ENCODE measurements around the gene IMP3. TPM values are rescaled to one million over a fixed set of nuclear protein-coding genes. Genes with fewer than 3 reads are reported as not detected.

Gene IMP3
- total RNA-seq, 1 experiment from 2014 or later = 79.9 TPM

DNA sequence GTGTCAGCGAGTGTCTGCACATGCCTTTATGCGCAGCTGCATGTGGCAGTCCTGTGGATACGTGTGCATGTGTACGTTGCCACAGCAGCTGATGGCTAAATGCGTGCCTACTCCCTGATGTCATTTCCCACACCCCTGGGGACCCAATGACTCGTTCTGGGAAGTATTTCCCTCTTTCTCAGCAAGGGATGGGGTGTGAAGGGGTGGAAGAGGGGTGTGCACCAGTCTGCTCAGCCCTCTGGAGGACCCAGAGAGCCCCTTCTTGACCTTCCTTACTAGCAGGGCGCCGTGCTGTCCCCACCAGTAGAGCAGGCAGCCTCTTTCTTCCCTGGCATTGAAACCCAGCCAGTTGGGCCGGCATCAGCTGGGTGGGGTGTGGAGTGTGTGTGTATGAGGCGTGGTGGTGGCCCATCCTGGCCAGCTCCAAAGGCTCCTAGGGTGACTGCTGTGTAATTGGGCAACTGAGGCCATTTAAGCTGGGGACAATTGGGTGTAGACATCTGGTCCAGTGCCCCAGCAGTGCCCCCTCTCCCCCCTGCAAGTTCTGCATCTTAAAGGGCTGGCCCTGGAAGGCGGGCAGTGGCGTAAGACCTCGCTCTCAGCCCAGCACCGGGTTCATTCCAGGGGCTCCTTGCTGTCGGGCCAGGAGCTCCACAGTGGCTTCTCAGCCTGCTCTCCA, 26.9 kb upstream of the IMP3 start:
- Histone ChIP-seq H3K27me3 (ENCODE audit: insufficient read depth, low read length) (no peaks in the 10 kb centered on the region), H3K9me2 (ENCODE audit: insufficient read depth) (no peaks in the 10 kb centered on the region), H2AFZ (ENCODE audit: low read depth, low read length, poor library complexity, severe bottlenecking) (no peak overlapping the region), H3K4me2 (ENCODE audit: low read length) (peak overlapping the region; percentile 86), H3K9me3 (ENCODE audit: control insufficient read depth in 1 of 2, insufficient read depth in 1 of 2, low read depth in 1 of 2, low read length in 2 of 2) (no peaks in the 10 kb centered on the region), H3K9ac (ENCODE audit: low read length) (peak overlapping the region; percentile 80), H3K27ac (ENCODE audit: low read depth, low read length) (peak overlapping the region; percentile 53), H4K20me1 (ENCODE audit: insufficient read depth) (no peaks in the 10 kb centered on the region), H3K4me3 (replicated peaks in 1 of 2; ENCODE audit: low read depth in 1 of 2, low read length in 2 of 2) (peak overlapping the region in 1 of 2 experiments; percentile 13; a peak in 1 of 4 replicates), H3K36me3 (ENCODE audit: control insufficient read depth in 1 of 2, insufficient read depth in 2 of 2, low read length in 2 of 2) (no peaks in the 10 kb centered on the region), H3K79me2 (ENCODE audit: insufficient read depth, low read length) (no peaks in the 10 kb centered on the region), H3K4me1 (ENCODE audit: control insufficient read depth in 1 of 2, insufficient read depth in 2 of 2, low read length in 2 of 2) (peaks cover 53 to 85% of the 10 kb centered on the region in 2 experiments)
- DNase-seq (ENCODE audit: low read depth, low spot score) (peak; percentile 91), ATAC-seq (peak; percentile 62)
- intact Hi-C loops (cut with micrococcal nuclease) = loop anchor here (5.0 kb wide), 2 partner anchors 40 to 300 kb away; partner anchors contain the start of genes MAN2C1 and SNUPN
- ChIA-PET POLR2A (no interaction called here), RAD21 (ENCODE audit: low non-redundant PET in 1 of 2, low total read pairs in 2 of 2, uncharacterized antibody in 2 of 2, unreplicated experiment in 2 of 2) (interaction anchor here in 1 of 2 experiments (0.7 kb wide), 1 partner anchor 299 kb away, joined by 3 read pairs; no protein-coding TSS in a partner anchor), CTCF (interaction anchor here (0.7 to 1.1 kb wide), 3 partner anchors 19 to 299 kb away, joined by 3 to 4 read pairs (median 3); partner anchors contain the start of gene IMP3)
- TF ChIP-seq POLR2AphosphoS5 (IDR thresholded peaks at IDR 0.05; ENCODE audit: low read depth, low read length) (peak; percentile 71), SIN3A (IDR thresholded peaks at IDR 0.05; ENCODE audit: low read depth) (no peak), YY1 (IDR thresholded peaks at IDR 0.05; ENCODE audit: extremely low read depth, insufficient replicate concordance, low read depth, low read length) (peak; percentile 17)
- TF ChIP-seq, protein P1, sequence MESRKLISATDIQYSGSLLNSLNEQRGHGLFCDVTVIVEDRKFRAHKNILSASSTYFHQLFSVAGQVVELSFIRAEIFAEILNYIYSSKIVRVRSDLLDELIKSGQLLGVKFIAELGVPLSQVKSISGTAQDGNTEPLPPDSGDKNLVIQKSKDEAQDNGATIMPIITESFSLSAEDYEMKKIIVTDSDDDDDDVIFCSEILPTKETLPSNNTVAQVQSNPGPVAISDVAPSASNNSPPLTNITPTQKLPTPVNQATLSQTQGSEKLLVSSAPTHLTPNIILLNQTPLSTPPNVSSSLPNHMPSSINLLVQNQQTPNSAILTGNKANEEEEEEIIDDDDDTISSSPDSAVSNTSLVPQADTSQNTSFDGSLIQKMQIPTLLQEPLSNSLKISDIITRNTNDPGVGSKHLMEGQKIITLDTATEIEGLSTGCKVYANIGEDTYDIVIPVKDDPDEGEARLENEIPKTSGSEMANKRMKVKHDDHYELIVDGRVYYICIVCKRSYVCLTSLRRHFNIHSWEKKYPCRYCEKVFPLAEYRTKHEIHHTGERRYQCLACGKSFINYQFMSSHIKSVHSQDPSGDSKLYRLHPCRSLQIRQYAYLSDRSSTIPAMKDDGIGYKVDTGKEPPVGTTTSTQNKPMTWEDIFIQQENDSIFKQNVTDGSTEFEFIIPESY (IDR thresholded peaks at IDR 0.05; ENCODE audit: extremely low read depth, insufficient replicate concordance, low read length) = peak; percentile 80
- no TSS peak for BruUV-seq (replicated peaks)

DNA sequence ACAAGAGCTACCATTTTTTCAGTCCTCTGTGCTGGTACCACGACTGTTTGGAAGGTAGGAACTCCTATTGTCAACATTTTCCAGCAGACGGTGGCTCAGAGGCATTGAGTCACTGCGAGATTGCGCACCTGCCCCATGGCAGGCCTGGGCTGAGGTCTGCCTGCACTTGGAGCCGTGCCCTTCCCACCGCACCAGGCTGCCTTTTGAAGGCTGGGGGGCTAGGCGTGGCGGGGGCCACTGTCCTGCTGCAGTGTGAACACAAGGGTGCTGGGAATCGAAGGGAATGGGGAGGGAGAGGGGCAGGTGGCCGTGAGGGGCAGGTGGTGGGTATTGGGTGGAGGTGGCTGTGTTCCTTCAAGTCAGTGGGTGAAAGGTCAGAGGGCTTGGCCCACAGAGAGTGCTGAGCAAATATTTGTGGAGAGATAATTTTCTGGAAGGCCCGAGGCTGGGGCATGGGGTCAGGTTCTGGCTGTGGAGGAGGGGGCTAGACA, 24.0 kb upstream of the IMP3 start:
- ChIA-PET CTCF (no interaction called here), POLR2A (no interaction called here), RAD21 (ENCODE audit: low non-redundant PET in 1 of 2, low total read pairs in 2 of 2, uncharacterized antibody in 2 of 2, unreplicated experiment in 2 of 2) (no interaction called here)
- no peak overlapping the region for H3K4me3 ChIP-seq (replicated peaks in 1 of 2; ENCODE audit: low read depth in 1 of 2, low read length in 2 of 2)
- BruUV-seq (replicated peaks) = no TSS peak
- no peaks in the 10 kb centered on the region for H4K20me1 ChIP-seq (ENCODE audit: insufficient read depth)
- no peak overlapping the region for H3K4me2 ChIP-seq (ENCODE audit: low read length)
- DNase-seq (ENCODE audit: low read depth, low spot score) (no peak), ATAC-seq (no peak)
- no peaks in the 10 kb centered on the region for H3K9me3 ChIP-seq (ENCODE audit: control insufficient read depth in 1 of 2, insufficient read depth in 1 of 2, low read depth in 1 of 2, low read length in 2 of 2)
- no peaks in the 10 kb centered on the region for H3K9me2 ChIP-seq (ENCODE audit: insufficient read depth)
- H3K27me3 ChIP-seq (ENCODE audit: insufficient read depth, low read length) = no peaks in the 10 kb centered on the region
- no peak overlapping the region; the same call in 1 of the 2 replicates for H3K27ac ChIP-seq (ENCODE audit: low read depth, low read length)
- H2AFZ ChIP-seq (ENCODE audit: low read depth, low read length, poor library complexity, severe bottlenecking) = no peak overlapping the region
- H3K79me2 ChIP-seq (ENCODE audit: insufficient read depth, low read length) = no peaks in the 10 kb centered on the region
- no peak overlapping the region for H3K9ac ChIP-seq (ENCODE audit: low read length)
- intact Hi-C loops (cut with micrococcal nuclease) = no loop called here
- peaks cover 53 to 82% of the 10 kb centered on the region in 2 experiments for H3K4me1 ChIP-seq (ENCODE audit: control insufficient read depth in 1 of 2, insufficient read depth in 2 of 2, low read length in 2 of 2)
- H3K36me3 ChIP-seq (ENCODE audit: control insufficient read depth in 1 of 2, insufficient read depth in 2 of 2, low read length in 2 of 2) = no peaks in the 10 kb centered on the region
- TF ChIP-seq FOSL1 (IDR thresholded peaks at IDR 0.05; ENCODE audit: low read depth) (no peak), RAD21 (IDR thresholded peaks at IDR 0.05; ENCODE audit: low read depth) (no peak), ZFX (IDR thresholded peaks at IDR 0.05) (no peak), CEBPB (IDR thresholded peaks at IDR 0.05; ENCODE audit: low read depth) (no peak), POLR2A (IDR thresholded peaks at IDR 0.05; ENCODE audit: borderline replicate concordance, extremely low read depth, insufficient read depth, insufficient read length) (no peak), CBX3 (IDR thresholded peaks at IDR 0.05; ENCODE audit: low read depth) (no peak)
- TF ChIP-seq, protein P2, sequence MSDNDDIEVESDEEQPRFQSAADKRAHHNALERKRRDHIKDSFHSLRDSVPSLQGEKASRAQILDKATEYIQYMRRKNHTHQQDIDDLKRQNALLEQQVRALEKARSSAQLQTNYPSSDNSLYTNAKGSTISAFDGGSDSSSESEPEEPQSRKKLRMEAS (IDR thresholded peaks at IDR 0.05) = no peak
- TF ChIP-seq, protein P3, sequence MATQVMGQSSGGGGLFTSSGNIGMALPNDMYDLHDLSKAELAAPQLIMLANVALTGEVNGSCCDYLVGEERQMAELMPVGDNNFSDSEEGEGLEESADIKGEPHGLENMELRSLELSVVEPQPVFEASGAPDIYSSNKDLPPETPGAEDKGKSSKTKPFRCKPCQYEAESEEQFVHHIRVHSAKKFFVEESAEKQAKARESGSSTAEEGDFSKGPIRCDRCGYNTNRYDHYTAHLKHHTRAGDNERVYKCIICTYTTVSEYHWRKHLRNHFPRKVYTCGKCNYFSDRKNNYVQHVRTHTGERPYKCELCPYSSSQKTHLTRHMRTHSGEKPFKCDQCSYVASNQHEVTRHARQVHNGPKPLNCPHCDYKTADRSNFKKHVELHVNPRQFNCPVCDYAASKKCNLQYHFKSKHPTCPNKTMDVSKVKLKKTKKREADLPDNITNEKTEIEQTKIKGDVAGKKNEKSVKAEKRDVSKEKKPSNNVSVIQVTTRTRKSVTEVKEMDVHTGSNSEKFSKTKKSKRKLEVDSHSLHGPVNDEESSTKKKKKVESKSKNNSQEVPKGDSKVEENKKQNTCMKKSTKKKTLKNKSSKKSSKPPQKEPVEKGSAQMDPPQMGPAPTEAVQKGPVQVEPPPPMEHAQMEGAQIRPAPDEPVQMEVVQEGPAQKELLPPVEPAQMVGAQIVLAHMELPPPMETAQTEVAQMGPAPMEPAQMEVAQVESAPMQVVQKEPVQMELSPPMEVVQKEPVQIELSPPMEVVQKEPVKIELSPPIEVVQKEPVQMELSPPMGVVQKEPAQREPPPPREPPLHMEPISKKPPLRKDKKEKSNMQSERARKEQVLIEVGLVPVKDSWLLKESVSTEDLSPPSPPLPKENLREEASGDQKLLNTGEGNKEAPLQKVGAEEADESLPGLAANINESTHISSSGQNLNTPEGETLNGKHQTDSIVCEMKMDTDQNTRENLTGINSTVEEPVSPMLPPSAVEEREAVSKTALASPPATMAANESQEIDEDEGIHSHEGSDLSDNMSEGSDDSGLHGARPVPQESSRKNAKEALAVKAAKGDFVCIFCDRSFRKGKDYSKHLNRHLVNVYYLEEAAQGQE (IDR thresholded peaks at IDR 0.05; ENCODE audit: low read depth) = no peak
- TF ChIP-seq, protein P4, sequence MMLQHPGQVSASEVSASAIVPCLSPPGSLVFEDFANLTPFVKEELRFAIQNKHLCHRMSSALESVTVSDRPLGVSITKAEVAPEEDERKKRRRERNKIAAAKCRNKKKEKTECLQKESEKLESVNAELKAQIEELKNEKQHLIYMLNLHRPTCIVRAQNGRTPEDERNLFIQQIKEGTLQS (IDR thresholded peaks at IDR 0.05) = no peak

Data from HCT116 (cell line).